Measurements from ENCODE around the gene FCHO2. TPM values are rescaled to one million over a fixed set of nuclear protein-coding genes. Genes with fewer than 3 reads are reported as not detected.

The FCHO2 gene
- total and polyA plus RNA-seq, 2 of the 8 experiments (the other 6 are each of a cell fraction or from before 2014, with no cell fraction given), result 4.3 to 15.7 TPM

DNA sequence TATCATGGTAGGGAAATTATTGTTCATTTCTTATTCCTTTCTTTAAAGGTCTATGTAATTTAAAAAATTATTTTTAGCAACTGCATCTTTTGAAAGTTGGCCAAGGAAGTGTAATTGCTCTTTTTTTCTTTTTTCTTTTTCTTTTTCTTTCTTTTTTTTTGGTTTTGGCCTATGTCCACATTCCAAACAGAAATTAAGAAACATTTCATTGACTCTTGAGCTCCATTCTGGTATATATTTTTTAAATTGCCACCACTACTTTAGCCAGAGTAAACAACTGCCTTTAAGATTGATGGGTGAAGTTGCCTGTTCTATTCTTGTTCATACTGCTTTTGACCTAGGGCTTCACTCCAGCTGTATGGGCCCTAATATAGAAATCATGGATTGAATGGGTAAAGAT lies 88.7 kb downstream of the FCHO2 start:
- FAIRE-seq (no peak), DNase-seq (ENCODE audit: low read depth in 1 of 2, low spot score in 2 of 2) (no peak)
- Histone ChIP-seq H3K36me3 (ENCODE audit: control insufficient read depth in 2 of 4, insufficient read depth in 4 of 4, low read length in 3 of 4) (no peaks in the 10 kb centered on the region), H2BK120ac (replicated peaks; ENCODE audit: low read depth, low read length) (no peak overlapping the region), H3K27ac (ENCODE audit: low read depth, low read length) (no peak overlapping the region), H3K79me1 (ENCODE audit: low read depth, low read length) (no peaks in the 10 kb centered on the region), H2BK20ac (ENCODE audit: low read length) (no peak overlapping the region), H3K56ac (replicated peaks; ENCODE audit: insufficient read length, low read depth, low read length) (no peak overlapping the region), H3K18ac (ENCODE audit: extremely low read depth, low read length) (no peak overlapping the region), H3K23ac (ENCODE audit: insufficient read length) (no peak overlapping the region), H3K14ac (ENCODE audit: insufficient read length) (no peak overlapping the region), H3K4me2 (ENCODE audit: insufficient read depth in 1 of 2, low read depth in 2 of 2, low read length in 2 of 2) (no peak overlapping the region), H3K4me1 (replicated peaks in 1 of 4; ENCODE audit: control insufficient read depth in 3 of 4, insufficient read depth in 4 of 4, low read length in 3 of 4) (no peaks in the 10 kb centered on the region), H2AFZ (ENCODE audit: low read length) (no peak overlapping the region), H3K4ac (replicated peaks; ENCODE audit: insufficient read length, low read depth, low read length) (no peak overlapping the region), H2BK12ac (ENCODE audit: low read depth, low read length) (no peak overlapping the region), H3K23me2 (ENCODE audit: low read depth, low read length) (no peaks in the 10 kb centered on the region), H4K5ac (ENCODE audit: insufficient read length, low read depth, low read length) (no peak overlapping the region), H3K79me2 (ENCODE audit: control insufficient read depth in 1 of 2, insufficient read depth in 2 of 2, low read length in 2 of 2) (no peaks in the 10 kb centered on the region), H4K8ac (ENCODE audit: extremely low read depth, insufficient read depth, low read length) (no peak overlapping the region), H3K27me3 (replicated peaks in 1 of 4; ENCODE audit: control insufficient read depth in 3 of 4, extremely low read depth in 1 of 4, insufficient read depth in 3 of 4, low read length in 3 of 4) (peaks cover 0 to 1% (median 0%) of the 10 kb centered on the region in 4 experiments; a peak in 1 of 7 replicates), H4K20me1 (replicated peaks in 1 of 2; ENCODE audit: control insufficient read depth in 1 of 2, insufficient read depth in 2 of 2, low read length in 2 of 2) (no peaks in the 10 kb centered on the region), H4K91ac (replicated peaks; ENCODE audit: insufficient read length, low read length) (no peak overlapping the region), H2AK5ac (ENCODE audit: low read depth, low read length) (no peak overlapping the region), H3K9ac (replicated peaks in 1 of 4; ENCODE audit: extremely low read depth in 1 of 4, low read depth in 3 of 4, low read length in 3 of 4) (no peak overlapping the region), H2BK5ac (ENCODE audit: low read depth, low read length) (no peak overlapping the region), H3K9me3 (ENCODE audit: insufficient read depth in 2 of 2, low read depth in 1 of 2, low read length in 1 of 2) (no peaks in the 10 kb centered on the region), H3K4me3 (ENCODE audit: extremely low read depth in 1 of 4, insufficient read depth in 2 of 4, low read depth in 3 of 4, low read length in 4 of 4) (no peak overlapping the region), H2BK15ac (ENCODE audit: low read length) (no peak overlapping the region)
- TF ChIP-seq SUZ12 (IDR thresholded peaks at IDR 0.05; ENCODE audit: low read length), result no peak
- no peak for TF ChIP-seq KDM1A (IDR thresholded peaks at IDR 0.05; ENCODE audit: borderline replicate concordance, low read length)
- no peak for TF ChIP-seq JUN (IDR thresholded peaks at IDR 0.05; ENCODE audit: low read depth, low read length)
- TF ChIP-seq, protein P1, sequence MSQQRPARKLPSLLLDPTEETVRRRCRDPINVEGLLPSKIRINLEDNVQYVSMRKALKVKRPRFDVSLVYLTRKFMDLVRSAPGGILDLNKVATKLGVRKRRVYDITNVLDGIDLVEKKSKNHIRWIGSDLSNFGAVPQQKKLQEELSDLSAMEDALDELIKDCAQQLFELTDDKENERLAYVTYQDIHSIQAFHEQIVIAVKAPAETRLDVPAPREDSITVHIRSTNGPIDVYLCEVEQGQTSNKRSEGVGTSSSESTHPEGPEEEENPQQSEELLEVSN (IDR thresholded peaks at IDR 0.05), result no peak
- no peak for TF ChIP-seq HDAC6 (IDR thresholded peaks at IDR 0.05; ENCODE audit: low read depth, low read length)
- no peak for TF ChIP-seq NRF1 (IDR thresholded peaks at IDR 0.05; ENCODE audit: low read depth, low read length)
- no peak for TF ChIP-seq CBX8 (IDR thresholded peaks at IDR 0.05; ENCODE audit: borderline replicate concordance, low read depth, low read length)
- TF ChIP-seq BCL11A (IDR thresholded peaks at IDR 0.05; ENCODE audit: low read depth in 2 of 2, low read length in 2 of 2), result no peak
- TF ChIP-seq, protein P2, sequence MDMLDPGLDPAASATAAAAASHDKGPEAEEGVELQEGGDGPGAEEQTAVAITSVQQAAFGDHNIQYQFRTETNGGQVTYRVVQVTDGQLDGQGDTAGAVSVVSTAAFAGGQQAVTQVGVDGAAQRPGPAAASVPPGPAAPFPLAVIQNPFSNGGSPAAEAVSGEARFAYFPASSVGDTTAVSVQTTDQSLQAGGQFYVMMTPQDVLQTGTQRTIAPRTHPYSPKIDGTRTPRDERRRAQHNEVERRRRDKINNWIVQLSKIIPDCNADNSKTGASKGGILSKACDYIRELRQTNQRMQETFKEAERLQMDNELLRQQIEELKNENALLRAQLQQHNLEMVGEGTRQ (IDR thresholded peaks at IDR 0.05; ENCODE audit: low read length), result no peak
- no peak for TF ChIP-seq SP1 (IDR thresholded peaks at IDR 0.05; ENCODE audit: low read depth, low read length)
- CTCF ChIA-PET (ENCODE audit: partially characterized antibody), result no interaction called here
- POLR2A ChIA-PET (ENCODE audit: partially characterized antibody), result no interaction called here
